Measurements from ENCODE around the gene IL13RA1.

IL13RA1 gene

GRCh38 chrX:118755633-118756032, 28.2 kb downstream of the IL13RA1 start:
- peaks cover 4% of the 10 kb centered on the region for H3K36me3 ChIP-seq (ENCODE audit: control insufficient read depth, insufficient read depth, low read length)
- no peak overlapping the region for H3K4me3 ChIP-seq (ENCODE audit: extremely low read depth, insufficient read depth, low read length, poor library complexity, severe bottlenecking)
- no peak overlapping the region for H3K27ac ChIP-seq (ENCODE audit: low read depth, low read length, severe bottlenecking)
- no CpG with 5 or more reads among the region's 4 CpGs for WGBS, 2 experiments (ENCODE audit: insufficient coverage in 2 of 2)
- H3K9me3 ChIP-seq (ENCODE audit: control insufficient read depth, low read length): no peaks in the 10 kb centered on the region
- no peaks in the 10 kb centered on the region for H3K4me1 ChIP-seq (ENCODE audit: control insufficient read depth, insufficient read depth, low read length, poor library complexity, severe bottlenecking)

GRCh38 chrX:118756101-118756500, 28.7 kb downstream of the IL13RA1 start:
- Histone ChIP-seq H3K27ac (ENCODE audit: low read depth, low read length, severe bottlenecking) (no peak overlapping the region), H3K4me1 (ENCODE audit: control insufficient read depth, insufficient read depth, low read length, poor library complexity, severe bottlenecking) (no peaks in the 10 kb centered on the region), H3K4me3 (ENCODE audit: extremely low read depth, insufficient read depth, low read length, poor library complexity, severe bottlenecking) (no peak overlapping the region), H3K36me3 (ENCODE audit: control insufficient read depth, insufficient read depth, low read length) (peaks cover 4% of the 10 kb centered on the region), H3K9me3 (ENCODE audit: control insufficient read depth, low read length) (no peaks in the 10 kb centered on the region)
- WGBS, 2 experiments (ENCODE audit: insufficient coverage in 2 of 2): 94% methylated on average over 2 of the region's 2 CpGs; no CpG with 5 or more reads in 1 of the 2 experiments

GRCh38 chrX:118758511-118758910, 31.1 kb downstream of the IL13RA1 start:
- no peak overlapping the region for H3K27ac ChIP-seq (ENCODE audit: low read depth, low read length, severe bottlenecking)
- WGBS, 2 experiments (ENCODE audit: insufficient coverage in 2 of 2): 100% methylated on average over 2 of the region's 2 CpGs; no CpG with 5 or more reads in 1 of the 2 experiments

GRCh38 chrX:118760025-118760424, 32.6 kb downstream of the IL13RA1 start:
- Histone ChIP-seq H3K36me3 (ENCODE audit: control insufficient read depth, insufficient read depth, low read length) (peaks cover 6% of the 10 kb centered on the region), H3K27ac (ENCODE audit: low read depth, low read length, severe bottlenecking) (no peak overlapping the region), H3K4me3 (ENCODE audit: extremely low read depth, insufficient read depth, low read length, poor library complexity, severe bottlenecking) (no peak overlapping the region), H3K4me1 (ENCODE audit: control insufficient read depth, insufficient read depth, low read length, poor library complexity, severe bottlenecking) (no peaks in the 10 kb centered on the region), H3K9me3 (ENCODE audit: control insufficient read depth, low read length) (no peaks in the 10 kb centered on the region)
- WGBS, 2 experiments (ENCODE audit: insufficient coverage in 2 of 2): no CpG with 5 or more reads among the region's 3 CpGs

More at GRCh38 chrX:118758511-118758910, 31.1 kb downstream of the IL13RA1 start:
- Histone ChIP-seq H3K4me1 (ENCODE audit: control insufficient read depth, insufficient read depth, low read length, poor library complexity, severe bottlenecking) (no peaks in the 10 kb centered on the region), H3K9me3 (ENCODE audit: control insufficient read depth, low read length) (no peaks in the 10 kb centered on the region), H3K4me3 (ENCODE audit: extremely low read depth, insufficient read depth, low read length, poor library complexity, severe bottlenecking) (no peak overlapping the region), H3K36me3 (ENCODE audit: control insufficient read depth, insufficient read depth, low read length) (peaks cover 6% of the 10 kb centered on the region)

GRCh38 chrX:118761939-118762707, 34.7 kb downstream of the IL13RA1 start:
- Histone ChIP-seq H3K4me3 (ENCODE audit: extremely low read depth, insufficient read depth, low read length, poor library complexity, severe bottlenecking) (no peak overlapping the region), H3K36me3 (ENCODE audit: control insufficient read depth, insufficient read depth, low read length) (peaks cover 6% of the 10 kb centered on the region), H3K9me3 (ENCODE audit: control insufficient read depth, low read length) (no peaks in the 10 kb centered on the region), H3K4me1 (ENCODE audit: control insufficient read depth, insufficient read depth, low read length, poor library complexity, severe bottlenecking) (no peaks in the 10 kb centered on the region), H3K27ac (ENCODE audit: low read depth, low read length, severe bottlenecking) (no peak overlapping the region)
- WGBS, 2 experiments (ENCODE audit: insufficient coverage in 2 of 2): 50 to 86% methylated on average over 2 of the region's 5 CpGs

- Histone ChIP-seq H3K36me3 (ENCODE audit: control insufficient read depth, insufficient read depth, low read length) (peaks cover 5% of the 10 kb centered on the region), H3K4me1 (ENCODE audit: control insufficient read depth, insufficient read depth, low read length, poor library complexity, severe bottlenecking) (no peaks in the 10 kb centered on the region), H3K4me3 (ENCODE audit: extremely low read depth, insufficient read depth, low read length, poor library complexity, severe bottlenecking) (no peak overlapping the region), H3K9me3 (ENCODE audit: control insufficient read depth, low read length) (no peaks in the 10 kb centered on the region), H3K27ac (ENCODE audit: low read depth, low read length, severe bottlenecking) (no peak overlapping the region)
- no CpG with 5 or more reads among the region's 1 CpG for WGBS, 2 experiments (ENCODE audit: insufficient coverage in 2 of 2)
Observed at GRCh38 chrX:118763489-118763888, 36.1 kb downstream of the IL13RA1 start.

GRCh38 chrX:118764122-118764521, 36.7 kb downstream of the IL13RA1 start:
- WGBS, 2 experiments (ENCODE audit: insufficient coverage in 2 of 2): no CpG with 5 or more reads among the region's 4 CpGs
- Histone ChIP-seq H3K36me3 (ENCODE audit: control insufficient read depth, insufficient read depth, low read length) (peaks cover 2% of the 10 kb centered on the region), H3K4me1 (ENCODE audit: control insufficient read depth, insufficient read depth, low read length, poor library complexity, severe bottlenecking) (no peaks in the 10 kb centered on the region), H3K4me3 (ENCODE audit: extremely low read depth, insufficient read depth, low read length, poor library complexity, severe bottlenecking) (no peak overlapping the region), H3K27ac (ENCODE audit: low read depth, low read length, severe bottlenecking) (no peak overlapping the region), H3K9me3 (ENCODE audit: control insufficient read depth, low read length) (no peaks in the 10 kb centered on the region)

- H3K4me3 ChIP-seq (ENCODE audit: extremely low read depth, insufficient read depth, low read length, poor library complexity, severe bottlenecking): no peak overlapping the region
- H3K36me3 ChIP-seq (ENCODE audit: control insufficient read depth, insufficient read depth, low read length): no peaks in the 10 kb centered on the region
- H3K27ac ChIP-seq (ENCODE audit: low read depth, low read length, severe bottlenecking): no peak overlapping the region
- 93 to 99% methylated on average over 3 to 14 of the region's 38 CpGs for WGBS, 2 experiments (ENCODE audit: insufficient coverage in 2 of 2)
- H3K4me1 ChIP-seq (ENCODE audit: control insufficient read depth, insufficient read depth, low read length, poor library complexity, severe bottlenecking): no peaks in the 10 kb centered on the region
- H3K9me3 ChIP-seq (ENCODE audit: control insufficient read depth, low read length): no peaks in the 10 kb centered on the region
Observed at GRCh38 chrX:118770133-118770760, 42.8 kb downstream of the IL13RA1 start.

- H3K4me3 ChIP-seq (ENCODE audit: extremely low read depth, insufficient read depth, low read length, poor library complexity, severe bottlenecking): no peak overlapping the region
- no peak overlapping the region for H3K27ac ChIP-seq (ENCODE audit: low read depth, low read length, severe bottlenecking)
- no CpG with 5 or more reads among the region's 4 CpGs for WGBS, 2 experiments (ENCODE audit: insufficient coverage in 2 of 2)
- no peaks in the 10 kb centered on the region for H3K36me3 ChIP-seq (ENCODE audit: control insufficient read depth, insufficient read depth, low read length)
- no peaks in the 10 kb centered on the region for H3K4me1 ChIP-seq (ENCODE audit: control insufficient read depth, insufficient read depth, low read length, poor library complexity, severe bottlenecking)
- no peaks in the 10 kb centered on the region for H3K9me3 ChIP-seq (ENCODE audit: control insufficient read depth, low read length)
Observed at GRCh38 chrX:118772051-118772450, 44.6 kb downstream of the IL13RA1 start.

- WGBS, 2 experiments (ENCODE audit: insufficient coverage in 2 of 2): no CpG with 5 or more reads among the region's 5 CpGs
- Histone ChIP-seq H3K36me3 (ENCODE audit: control insufficient read depth, insufficient read depth, low read length) (no peaks in the 10 kb centered on the region), H3K9me3 (ENCODE audit: control insufficient read depth, low read length) (no peaks in the 10 kb centered on the region), H3K27ac (ENCODE audit: low read depth, low read length, severe bottlenecking) (no peak overlapping the region), H3K4me3 (ENCODE audit: extremely low read depth, insufficient read depth, low read length, poor library complexity, severe bottlenecking) (no peak overlapping the region), H3K4me1 (ENCODE audit: control insufficient read depth, insufficient read depth, low read length, poor library complexity, severe bottlenecking) (no peaks in the 10 kb centered on the region)
Observed at GRCh38 chrX:118773782-118774181, 46.4 kb downstream of the IL13RA1 start.

- no peak overlapping the region for H3K27ac ChIP-seq (ENCODE audit: low read depth, low read length, severe bottlenecking)
- WGBS, 2 experiments (ENCODE audit: insufficient coverage in 2 of 2): 100% methylated on average over 1 of the region's 2 CpGs
- H3K36me3 ChIP-seq (ENCODE audit: control insufficient read depth, insufficient read depth, low read length): no peaks in the 10 kb centered on the region
- H3K4me1 ChIP-seq (ENCODE audit: control insufficient read depth, insufficient read depth, low read length, poor library complexity, severe bottlenecking): no peaks in the 10 kb centered on the region
- H3K4me3 ChIP-seq (ENCODE audit: extremely low read depth, insufficient read depth, low read length, poor library complexity, severe bottlenecking): no peak overlapping the region
- no peaks in the 10 kb centered on the region for H3K9me3 ChIP-seq (ENCODE audit: control insufficient read depth, low read length)
Observed at GRCh38 chrX:118779581-118779980, 52.2 kb downstream of the IL13RA1 start.

All from mesodermal cell (in vitro differentiated cells).